Fibroblast of lung (primary cell): Measurements from ENCODE around the gene SOCS4.

ENCODE experiments used
- EZH2 ChIP-seq: IDR thresholded peaks from 2 replicates; pipeline ENCODE4 v1.5.1; 2012; ENCODE audit warnings: low read length, control low read depth, mild to moderate bottlenecking; ENCODE audit errors: missing control alignments
- TF ChIP-seq, protein P1 (sequence below), 2 donors: IDR thresholded peaks in 1 of 2; conservative IDR thresholded peaks in 1 of 2; 1 replicate in 1 of 2; 2 replicates in 1 of 2; pipeline ENCODE4 v1.5.1; 2011 to 2012; ENCODE audit warnings: low read length in 2 of 2, control low read depth in 1 of 2, inconsistent platforms in 1 of 2, low read depth in 1 of 2, mild to moderate bottlenecking in 1 of 2

DNA sequence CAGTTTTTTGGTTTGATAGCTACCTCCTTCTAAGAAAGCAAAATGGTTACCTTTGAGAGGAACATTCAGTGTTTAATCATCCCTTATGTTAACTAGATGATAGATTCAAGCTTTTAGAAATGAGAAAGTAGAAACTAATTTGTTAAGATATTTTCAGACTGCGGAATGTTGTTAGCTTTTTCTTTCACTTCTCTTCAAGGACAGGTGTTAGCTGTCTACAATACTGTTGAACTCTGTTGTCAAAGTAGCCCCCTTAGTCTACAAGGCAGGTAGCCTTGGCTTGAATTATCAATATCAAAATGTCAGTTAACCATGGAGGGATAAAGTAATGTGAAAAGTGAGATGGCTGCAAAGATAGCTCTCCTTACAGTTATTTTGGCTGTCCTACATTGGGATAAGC lies 39.2 kb downstream of the SOCS4 start:
- TF ChIP-seq, protein P1, sequence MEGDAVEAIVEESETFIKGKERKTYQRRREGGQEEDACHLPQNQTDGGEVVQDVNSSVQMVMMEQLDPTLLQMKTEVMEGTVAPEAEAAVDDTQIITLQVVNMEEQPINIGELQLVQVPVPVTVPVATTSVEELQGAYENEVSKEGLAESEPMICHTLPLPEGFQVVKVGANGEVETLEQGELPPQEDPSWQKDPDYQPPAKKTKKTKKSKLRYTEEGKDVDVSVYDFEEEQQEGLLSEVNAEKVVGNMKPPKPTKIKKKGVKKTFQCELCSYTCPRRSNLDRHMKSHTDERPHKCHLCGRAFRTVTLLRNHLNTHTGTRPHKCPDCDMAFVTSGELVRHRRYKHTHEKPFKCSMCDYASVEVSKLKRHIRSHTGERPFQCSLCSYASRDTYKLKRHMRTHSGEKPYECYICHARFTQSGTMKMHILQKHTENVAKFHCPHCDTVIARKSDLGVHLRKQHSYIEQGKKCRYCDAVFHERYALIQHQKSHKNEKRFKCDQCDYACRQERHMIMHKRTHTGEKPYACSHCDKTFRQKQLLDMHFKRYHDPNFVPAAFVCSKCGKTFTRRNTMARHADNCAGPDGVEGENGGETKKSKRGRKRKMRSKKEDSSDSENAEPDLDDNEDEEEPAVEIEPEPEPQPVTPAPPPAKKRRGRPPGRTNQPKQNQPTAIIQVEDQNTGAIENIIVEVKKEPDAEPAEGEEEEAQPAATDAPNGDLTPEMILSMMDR (conservative IDR thresholded peaks at IDR 0.05 in 1 of 2, IDR thresholded peaks at IDR 0.05 in 1 of 2; ENCODE audit: low read depth in 1 of 2, low read length in 2 of 2), result no peak
- TF ChIP-seq EZH2, result no peak
